Esophagus squamous epithelium (tissue), 5 donors: ENCODE results near the gene FNDC3B. TPM values are rescaled to one million over a fixed set of nuclear protein-coding genes. Genes with fewer than 3 reads are reported as not detected.

ENCODE experiments used
- DNase-seq: peaks from one replicate; lab custom pipeline; 2025; lab: John Stamatoyannopoulos, UW
- H3K27ac ChIP-seq, 4 donors: fragments of 200-600 bp; sonication (generic); one replicate each; pipeline ENCODE4 v1.5.1; 2016 to 2019; ENCODE audit warnings: mild to moderate bottlenecking in 1 of 4
- H3K27me3 ChIP-seq, 4 donors: fragments of 200-600 bp; sonication (generic); 1 replicate in 3 of 4; 2 replicates in 1 of 4; pipeline versions ENCODE4 v1.5.1 to v1.6.0; 2017 to 2021; ENCODE audit warnings: antibody characterized with exemption in 1 of 4
- H3K36me3 ChIP-seq, 3 donors: fragments of 200-600 bp; sonication (generic); one replicate each; pipeline ENCODE4 v1.5.1; 2016 to 2019
- H3K4me1 ChIP-seq, 3 donors: fragments of 200-600 bp; sonication (generic); one replicate each; pipeline ENCODE4 v1.5.1; 2017 to 2019
- H3K4me3 ChIP-seq, 4 donors: fragments of 200-600 bp; sonication (generic); 1 replicate in 3 of 4; 2 replicates in 1 of 4; pipeline ENCODE4 v1.5.1; 2016 to 2019; ENCODE audit warnings: mild to moderate bottlenecking in 2 of 4, moderate library complexity in 1 of 4
- H3K9me3 ChIP-seq, 3 donors: fragments of 200-600 bp; sonication (generic); one replicate each; pipeline ENCODE4 v1.5.1; 2016 to 2019
- POLR2A ChIP-seq, 4 donors: fragments of 450-650 bp; IDR thresholded peaks; one replicate each; pipeline ENCODE4 v1.6.1; 2017; ENCODE audit warnings: antibody characterized with exemption in 4 of 4, mild to moderate bottlenecking in 4 of 4, moderate library complexity in 3 of 4
- WGBS, 2 donors: methylation state at CpG; one replicate each; pipeline ENCODE4 v1.1.5; 2018; 5-methylcytosine and 5-hydroxymethylcytosine counted together
- intact Hi-C: fragments of 100-400 bp; cut with DNase I; formaldehyde crosslinking; loops from one replicate; pipeline ENCODE4 v1.15.0; 2022
- total RNA-seq, 4 donors: library from RNA; depleted of rRNA; stranded (reverse); fragments of >200 nt; gene quantifications; one replicate each; pipeline ENCODE4 v1.1.0, GENCODE V29; 2016
- TF ChIP-seq, protein P1 (sequence below), 6 experiments: fragments of 450-650 bp in 4 of 6; fragments of 200-600 bp in 2 of 6; sonication (generic) in 2 of 6; IDR thresholded peaks; one replicate each; pipeline ENCODE4 v1.5.1; 2016 to 2019; ENCODE audit warnings: antibody characterized with exemption in 6 of 6, mild to moderate bottlenecking in 4 of 6, moderate library complexity in 4 of 6
- donor health status: DM: yes; HTN: yes; CAD: no.

The FNDC3B gene
- total RNA-seq, 4 donors from 2014 or later: 7.7 to 44.3 (median 20.4) TPM

DNA sequence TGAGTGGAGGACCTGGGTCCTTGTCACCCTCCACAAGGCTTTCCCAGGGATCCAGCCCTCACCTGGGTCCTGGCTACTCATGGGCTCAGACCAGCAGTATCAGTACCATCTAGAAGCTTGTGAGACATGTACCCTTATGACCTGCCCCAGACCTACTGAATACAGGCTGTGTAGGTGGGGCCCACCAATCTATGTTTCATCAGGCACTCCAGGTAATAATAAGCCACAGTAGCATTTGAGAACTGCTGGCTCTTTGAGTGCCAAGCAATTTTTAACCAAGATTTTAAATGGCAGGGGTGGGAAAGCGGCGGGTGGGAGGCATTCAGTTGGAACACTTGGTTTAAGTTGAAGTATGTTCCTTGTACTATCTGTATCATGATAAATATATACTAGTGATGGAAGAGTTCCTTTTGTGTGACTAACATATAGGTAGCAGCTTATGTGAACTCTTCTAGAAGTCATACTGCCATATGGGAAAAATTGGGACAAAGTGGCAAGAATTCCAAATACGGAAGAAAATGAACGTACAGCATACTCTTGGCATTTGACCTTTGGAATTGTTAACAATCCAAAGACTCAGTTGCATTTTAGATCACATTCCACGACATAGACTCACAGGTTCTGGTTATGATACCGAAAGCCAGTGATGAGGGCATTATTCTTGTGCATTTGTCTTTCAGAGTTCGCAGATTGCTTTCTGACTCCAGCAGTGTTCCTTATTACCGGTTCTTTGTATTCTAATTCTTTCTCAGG lies 218.4 kb downstream of the FNDC3B start:
- intact Hi-C loops: no loop called here
- H3K36me3 ChIP-seq: no peaks in the 10 kb centered on the region
- no peaks in the 10 kb centered on the region for H3K27me3 ChIP-seq
- peak overlapping the region in 3 of 4 donors; percentile 73 to 86 (median 80) for H3K27ac ChIP-seq
- H3K9me3 ChIP-seq: no peaks in the 10 kb centered on the region
- H3K4me3 ChIP-seq: no peak overlapping the region
- WGBS, 2 donors: 90 to 93% methylated on average over 8 of the region's 8 CpGs
- peaks cover 0 to 57% (median 40%) of the 10 kb centered on the region in 3 donors for H3K4me1 ChIP-seq
- TF ChIP-seq POLR2A (IDR thresholded peaks at IDR 0.05): no peak
- TF ChIP-seq, protein P1, sequence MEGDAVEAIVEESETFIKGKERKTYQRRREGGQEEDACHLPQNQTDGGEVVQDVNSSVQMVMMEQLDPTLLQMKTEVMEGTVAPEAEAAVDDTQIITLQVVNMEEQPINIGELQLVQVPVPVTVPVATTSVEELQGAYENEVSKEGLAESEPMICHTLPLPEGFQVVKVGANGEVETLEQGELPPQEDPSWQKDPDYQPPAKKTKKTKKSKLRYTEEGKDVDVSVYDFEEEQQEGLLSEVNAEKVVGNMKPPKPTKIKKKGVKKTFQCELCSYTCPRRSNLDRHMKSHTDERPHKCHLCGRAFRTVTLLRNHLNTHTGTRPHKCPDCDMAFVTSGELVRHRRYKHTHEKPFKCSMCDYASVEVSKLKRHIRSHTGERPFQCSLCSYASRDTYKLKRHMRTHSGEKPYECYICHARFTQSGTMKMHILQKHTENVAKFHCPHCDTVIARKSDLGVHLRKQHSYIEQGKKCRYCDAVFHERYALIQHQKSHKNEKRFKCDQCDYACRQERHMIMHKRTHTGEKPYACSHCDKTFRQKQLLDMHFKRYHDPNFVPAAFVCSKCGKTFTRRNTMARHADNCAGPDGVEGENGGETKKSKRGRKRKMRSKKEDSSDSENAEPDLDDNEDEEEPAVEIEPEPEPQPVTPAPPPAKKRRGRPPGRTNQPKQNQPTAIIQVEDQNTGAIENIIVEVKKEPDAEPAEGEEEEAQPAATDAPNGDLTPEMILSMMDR (IDR thresholded peaks at IDR 0.05): no peak
- no peak for DNase-seq

DNA sequence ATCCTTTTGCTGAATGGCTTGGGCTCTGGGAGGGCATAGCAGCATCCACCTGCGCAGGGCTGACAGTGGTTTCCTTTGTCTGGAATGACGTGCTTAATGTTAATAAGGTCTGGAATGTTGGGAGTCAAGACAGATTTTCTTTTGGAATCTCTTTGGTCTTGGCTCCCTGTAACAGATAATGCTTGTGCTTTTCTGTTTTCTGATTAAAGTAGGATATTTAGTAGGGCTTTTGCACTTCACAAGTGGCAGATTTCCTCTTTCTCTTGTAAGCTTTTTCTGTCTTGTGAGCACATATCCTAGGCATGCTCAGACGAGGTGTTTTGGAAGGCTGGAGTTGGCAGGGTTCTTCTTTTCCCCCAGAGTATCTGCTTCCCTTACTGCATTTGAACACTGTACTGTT lies 219.2 kb downstream of the FNDC3B start:
- 41 to 53% methylated on average over 3 of the region's 3 CpGs for WGBS, 2 donors
- no peak for DNase-seq
- peak overlapping the region in 3 of 4 donors; percentile 73 to 86 (median 80) for H3K27ac ChIP-seq
- H3K4me3 ChIP-seq: no peak overlapping the region
- intact Hi-C loops: no loop called here
- no peaks in the 10 kb centered on the region for H3K36me3 ChIP-seq
- H3K4me1 ChIP-seq: peaks cover 0 to 58% (median 40%) of the 10 kb centered on the region in 3 donors
- H3K9me3 ChIP-seq: no peaks in the 10 kb centered on the region
- no peaks in the 10 kb centered on the region for H3K27me3 ChIP-seq
- TF ChIP-seq POLR2A (IDR thresholded peaks at IDR 0.05): no peak
- TF ChIP-seq, protein P1 (IDR thresholded peaks at IDR 0.05): no peak

DNA sequence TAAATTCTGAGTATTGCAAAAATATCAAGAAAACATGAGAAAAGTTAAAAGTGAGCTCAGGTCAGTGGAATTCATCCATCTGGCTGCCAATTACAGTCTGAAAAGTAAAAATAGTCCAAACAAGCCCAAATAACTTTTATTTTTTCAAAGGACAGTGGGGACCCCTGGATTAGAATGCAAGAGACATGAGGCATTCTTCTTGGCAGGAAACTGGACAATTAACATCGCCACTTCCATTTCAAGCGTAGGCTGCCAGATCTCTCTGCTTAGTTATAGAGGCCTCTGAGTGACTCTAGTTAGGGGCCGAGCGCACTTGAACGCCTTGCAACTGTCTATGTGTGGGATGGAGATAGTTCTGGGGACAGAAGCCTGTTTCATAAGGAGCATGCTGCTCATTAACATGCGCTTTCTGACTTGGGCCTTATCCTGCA lies 219.7 kb downstream of the FNDC3B start:
- TF ChIP-seq POLR2A (IDR thresholded peaks at IDR 0.05): no peak
- TF ChIP-seq, protein P1 (IDR thresholded peaks at IDR 0.05): no peak
- no peaks in the 10 kb centered on the region for H3K36me3 ChIP-seq
- 61 to 78% methylated on average over 5 of the region's 6 CpGs for WGBS, 2 donors
- DNase-seq: no peak
- intact Hi-C loops: no loop called here
- peaks cover 0 to 61% (median 40%) of the 10 kb centered on the region in 3 donors for H3K4me1 ChIP-seq
- no peaks in the 10 kb centered on the region for H3K27me3 ChIP-seq
- no peaks in the 10 kb centered on the region for H3K9me3 ChIP-seq
- no peak overlapping the region for H3K4me3 ChIP-seq
- H3K27ac ChIP-seq: peak overlapping the region in 3 of 4 donors; percentile 73 to 80 (median 78)

DNA sequence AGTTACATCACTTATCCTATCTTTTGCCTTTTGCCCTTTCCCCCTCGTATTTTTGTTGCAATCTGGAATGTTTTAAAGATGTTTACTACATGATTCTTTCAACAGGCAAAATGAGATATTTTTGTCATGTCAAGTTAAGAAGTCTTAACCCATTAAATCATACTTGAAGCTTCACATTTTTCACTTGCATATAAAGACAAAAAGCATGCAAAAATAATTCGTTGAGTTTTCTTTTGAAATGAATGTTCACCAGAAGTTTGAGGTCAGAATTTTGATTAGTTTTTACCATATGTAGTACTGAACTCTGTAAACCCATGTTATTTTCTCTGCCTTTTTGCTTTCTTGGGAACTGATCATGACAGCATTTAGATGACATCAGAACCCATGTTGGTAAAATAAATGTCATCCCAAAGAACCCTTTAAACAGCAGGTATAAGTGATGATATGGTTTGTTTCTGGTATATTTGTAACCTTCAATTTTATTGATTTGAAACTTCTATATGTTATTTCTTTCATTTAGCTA lies 220.4 kb downstream of the FNDC3B start:
- TF ChIP-seq POLR2A (IDR thresholded peaks at IDR 0.05): no peak
- TF ChIP-seq, protein P1 (IDR thresholded peaks at IDR 0.05): no peak
- no peaks in the 10 kb centered on the region for H3K27me3 ChIP-seq
- H3K9me3 ChIP-seq: no peaks in the 10 kb centered on the region
- WGBS, 2 donors: 55 to 60% methylated on average over 2 of the region's 2 CpGs
- peaks cover 0 to 60% (median 40%) of the 10 kb centered on the region in 3 donors for H3K4me1 ChIP-seq
- no peak for DNase-seq
- H3K27ac ChIP-seq: peak overlapping the region in 3 of 4 donors; percentile 68 to 80 (median 73)
- H3K4me3 ChIP-seq: no peak overlapping the region
- no peaks in the 10 kb centered on the region for H3K36me3 ChIP-seq
- intact Hi-C loops: no loop called here

DNA sequence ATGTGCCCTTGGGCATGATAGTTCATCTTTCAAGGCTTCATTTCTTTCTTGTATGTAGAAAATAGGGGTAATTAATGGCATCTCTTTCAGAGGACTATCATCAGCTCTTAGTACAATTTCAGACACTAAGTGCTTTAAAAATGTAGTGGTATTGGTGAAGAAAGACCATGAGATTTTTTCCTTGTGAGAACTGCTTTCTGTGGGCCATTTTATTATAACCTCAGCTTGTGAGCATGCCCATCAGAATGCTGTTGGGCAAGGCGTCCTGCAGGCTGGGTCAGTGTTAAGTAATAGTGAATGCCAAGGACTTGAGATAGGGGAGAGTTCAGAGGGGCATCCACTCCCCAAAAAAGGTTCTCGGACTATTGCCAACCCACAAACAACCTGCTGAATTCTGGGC lies 221.0 kb downstream of the FNDC3B start:
- H3K4me1 ChIP-seq: peaks cover 0 to 54% (median 35%) of the 10 kb centered on the region in 3 donors
- TF ChIP-seq, protein P1 (IDR thresholded peaks at IDR 0.05): no peak
- no peak for TF ChIP-seq POLR2A (IDR thresholded peaks at IDR 0.05)
- H3K36me3 ChIP-seq: no peaks in the 10 kb centered on the region
- 65 to 71% methylated on average over 1 to 2 of the region's 2 CpGs for WGBS, 2 donors
- peak overlapping the region in 3 of 4 donors; percentile 3 to 80 (median 68) for H3K27ac ChIP-seq
- intact Hi-C loops: no loop called here
- no peaks in the 10 kb centered on the region for H3K9me3 ChIP-seq
- no peaks in the 10 kb centered on the region for H3K27me3 ChIP-seq
- no peak overlapping the region for H3K4me3 ChIP-seq
- no peak for DNase-seq
